Stimulated activated CD4-positive, alpha-beta T cell treated with anti-CD3 and anti-CD28 coated beads, Interleukin-1b, Interleukin-23, amount 100 ng/mL, for 1 hour (primary cell): ENCODE measurements around the gene TNIP1.

Experiments used
- DNase-seq, 2 donors: peaks; one replicate each; pipeline ENCODE4 v3.0.0-alpha.2; 2020; ENCODE audit warnings: low read depth in 2 of 2

TNIP1 gene

DNA sequence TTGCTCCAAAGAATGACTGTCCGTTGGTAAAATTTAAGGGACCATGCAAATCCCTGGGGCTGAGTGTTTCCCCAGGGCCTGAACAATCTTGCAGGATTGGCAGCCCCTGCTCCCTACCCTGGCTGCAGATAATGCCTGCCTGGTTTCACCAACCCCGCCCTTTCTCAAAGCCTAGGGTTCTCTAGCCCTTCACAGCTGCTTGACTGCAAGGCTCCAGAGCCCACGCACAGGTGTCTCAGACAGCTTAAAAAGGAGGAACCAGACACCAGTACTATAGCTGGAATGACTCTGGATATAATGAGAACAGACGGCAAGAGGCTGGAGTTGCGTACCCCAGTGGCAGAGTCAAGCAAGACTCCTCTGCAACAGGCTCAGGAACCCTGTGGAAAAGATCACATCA, 25.2 kb upstream of the TNIP1 start:
- DNase-seq = no peak

DNA sequence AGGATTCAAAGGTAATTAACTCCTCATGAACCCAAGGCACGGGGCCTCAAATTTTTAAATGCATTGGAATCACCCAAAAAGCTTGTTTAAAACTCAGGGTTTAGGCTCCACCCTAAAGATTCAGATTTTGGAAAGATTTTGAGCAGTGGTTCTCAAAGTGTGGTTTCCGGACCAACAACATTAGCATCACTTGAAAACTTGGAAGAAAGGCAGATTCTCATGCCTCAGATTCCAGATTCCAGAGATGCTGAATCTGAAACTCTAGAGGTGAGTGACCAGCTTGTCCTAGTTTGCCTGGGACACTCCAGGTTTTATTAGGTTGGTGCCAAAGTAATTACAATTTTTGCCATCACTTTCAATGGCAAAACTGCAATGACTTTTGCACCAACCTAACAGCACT, 24.7 kb upstream of the TNIP1 start:
- no peak for DNase-seq

DNA sequence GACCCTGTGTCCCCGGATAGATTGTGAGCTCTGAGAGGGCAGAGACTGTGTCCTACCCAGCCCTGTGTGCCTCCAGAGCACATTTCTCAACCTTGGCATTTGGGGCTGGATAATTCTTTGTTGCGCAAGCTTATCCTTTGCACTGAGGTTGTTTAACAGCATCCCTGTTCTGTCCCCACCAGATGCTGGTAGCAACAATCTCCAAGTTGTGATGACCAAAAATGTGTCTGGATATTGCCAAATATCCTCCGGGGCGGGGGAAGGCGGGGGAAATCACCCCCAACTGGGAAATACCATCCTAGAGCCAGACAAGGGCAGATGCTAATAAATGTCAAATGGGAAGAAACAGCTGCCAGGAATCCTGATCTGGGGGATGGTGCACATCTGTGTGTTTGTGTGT, 24.0 kb upstream of the TNIP1 start:
- no peak for DNase-seq

DNA sequence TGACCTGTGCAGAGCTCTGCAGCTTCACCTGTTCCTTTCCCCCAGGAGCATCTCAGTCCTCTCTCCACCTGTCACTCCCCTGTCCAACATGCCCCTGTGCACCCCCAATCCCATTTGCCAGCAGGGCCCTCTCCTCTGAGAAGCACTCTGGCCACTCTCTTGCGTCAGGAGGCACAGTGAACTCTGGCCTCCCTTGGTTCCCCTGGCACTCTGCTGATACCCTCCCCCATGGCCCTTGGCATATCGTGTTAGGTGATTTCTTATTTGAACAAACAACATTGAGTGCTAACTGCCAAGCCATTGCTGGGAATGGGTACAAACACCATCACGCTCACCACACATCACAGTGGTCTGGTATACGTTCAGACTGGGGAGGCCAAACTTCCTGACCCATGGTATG, 20.9 kb upstream of the TNIP1 start:
- DNase-seq = no peak

DNA sequence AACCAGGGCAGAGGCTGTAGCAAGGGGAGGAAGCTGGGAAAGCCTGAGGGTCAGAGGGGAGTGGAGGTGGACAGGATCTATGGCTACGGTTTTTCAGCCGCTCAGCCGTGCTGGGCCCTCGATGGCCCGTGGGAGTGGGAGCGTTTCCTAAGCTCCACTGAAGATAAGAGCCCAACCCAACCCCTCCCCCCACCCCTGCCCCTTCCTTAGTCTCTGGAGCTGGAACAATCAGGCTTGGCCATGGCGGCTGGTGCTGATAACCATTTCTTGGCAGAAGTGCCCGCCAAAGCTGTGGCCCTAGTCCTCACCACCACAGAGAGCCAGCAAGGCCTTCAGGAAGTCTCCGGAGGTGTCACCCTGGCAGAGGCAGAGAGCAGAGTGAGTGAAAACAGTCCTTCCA, 20.3 kb upstream of the TNIP1 start:
- DNase-seq = no peak

DNA sequence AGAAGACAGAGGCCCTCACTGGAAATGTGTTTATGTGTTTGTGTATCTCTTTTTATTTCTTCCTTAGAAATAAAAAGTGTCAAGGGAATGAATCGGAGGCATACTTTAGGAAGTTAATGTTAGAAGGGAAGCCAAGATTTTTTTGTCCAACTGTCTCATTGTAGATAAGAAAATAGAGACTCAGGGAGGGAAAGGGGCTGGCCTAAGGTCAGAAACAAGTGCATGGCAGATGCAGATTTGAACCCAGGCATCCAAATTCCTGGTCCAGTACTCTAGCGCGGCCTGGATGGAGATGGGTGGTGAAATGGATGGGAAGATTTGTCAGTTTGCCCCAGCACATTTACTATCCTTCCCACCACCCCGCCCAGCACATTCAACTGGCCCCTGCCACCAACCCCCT, 19.8 kb upstream of the TNIP1 start:
- no peak for DNase-seq

DNA sequence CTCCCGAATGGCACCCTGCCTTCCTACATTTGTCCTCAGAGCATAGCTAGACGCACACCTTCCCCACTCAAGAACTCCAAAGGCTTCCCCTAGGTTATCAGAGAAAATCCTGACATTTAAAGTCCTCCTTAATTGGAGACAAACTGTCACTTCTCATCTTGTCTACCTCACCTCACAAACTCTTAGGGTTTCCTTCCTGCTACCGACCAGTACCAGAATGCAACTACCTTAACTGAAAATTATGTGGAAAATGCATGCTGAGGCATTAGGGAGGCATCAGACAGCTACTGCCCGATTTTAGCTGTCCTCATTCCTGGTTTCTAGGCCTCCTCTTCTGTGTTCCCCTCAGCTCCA, 17.9 kb upstream of the TNIP1 start:
- no peak for DNase-seq

DNA sequence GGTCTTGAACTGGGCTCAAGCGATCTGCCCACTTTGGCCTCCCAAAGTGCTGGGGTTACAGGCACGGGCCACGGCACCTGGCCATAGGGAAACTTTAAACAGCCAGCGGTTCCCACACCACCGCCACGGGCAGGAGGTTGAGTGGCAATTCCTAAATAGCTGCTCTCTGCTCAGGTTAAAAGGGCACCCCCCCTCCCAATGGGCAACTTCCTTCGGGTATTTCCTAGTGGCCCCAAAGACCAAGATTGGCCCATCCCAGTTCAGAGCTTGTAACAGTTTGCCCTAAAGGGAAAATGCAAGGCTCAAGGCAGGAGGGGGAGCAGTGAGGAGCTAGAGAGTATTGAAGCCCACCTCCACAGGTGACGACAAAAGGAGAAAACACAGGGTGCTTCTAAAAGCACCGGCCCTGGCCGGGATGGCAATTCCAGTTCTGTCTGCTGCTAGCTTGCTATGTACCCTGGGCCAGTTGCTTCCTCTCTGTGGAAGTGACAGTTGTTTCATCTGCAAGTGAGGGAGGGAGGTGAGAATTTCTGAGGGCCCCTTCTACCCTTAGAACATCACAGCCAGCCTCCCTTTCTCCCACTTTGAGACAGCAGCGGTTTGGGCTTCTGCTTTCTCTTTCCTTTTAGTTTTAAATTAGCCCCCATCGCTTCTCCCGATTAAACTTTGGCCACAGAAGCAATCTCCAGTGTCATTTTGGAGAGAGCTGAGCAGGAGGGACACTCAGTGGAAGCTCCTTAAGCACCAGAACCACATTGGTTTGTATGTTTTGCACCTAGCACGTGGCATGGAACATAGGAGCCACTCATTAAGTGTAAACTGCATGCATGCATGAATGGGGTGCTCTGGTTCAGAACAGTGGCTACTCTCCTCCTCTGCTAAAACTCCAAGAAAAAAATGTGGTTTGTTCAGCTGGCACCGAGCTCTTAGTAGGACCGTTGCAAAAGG, 17.3 kb upstream of the TNIP1 start:
- no peak for DNase-seq

DNA sequence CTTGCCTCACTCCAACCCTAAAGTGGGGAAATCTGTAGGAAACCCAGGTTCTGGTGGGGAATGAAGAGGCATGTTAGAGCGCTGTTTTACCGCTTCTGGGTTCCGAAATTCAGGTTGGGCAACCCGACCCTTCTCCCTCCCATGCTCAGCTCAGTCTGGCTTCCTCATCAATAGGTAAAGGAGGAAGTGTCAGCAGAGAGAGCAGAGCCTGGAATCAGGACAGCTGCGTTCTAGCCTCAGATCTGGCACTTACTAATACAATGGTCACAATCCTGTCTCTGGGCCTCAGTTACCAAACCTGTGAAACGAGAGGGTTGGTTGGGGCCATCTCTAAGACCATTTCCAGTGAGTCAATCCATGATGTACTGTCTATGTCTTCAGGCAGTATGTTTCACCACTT, 16.2 kb upstream of the TNIP1 start:
- DNase-seq = no peak

DNA sequence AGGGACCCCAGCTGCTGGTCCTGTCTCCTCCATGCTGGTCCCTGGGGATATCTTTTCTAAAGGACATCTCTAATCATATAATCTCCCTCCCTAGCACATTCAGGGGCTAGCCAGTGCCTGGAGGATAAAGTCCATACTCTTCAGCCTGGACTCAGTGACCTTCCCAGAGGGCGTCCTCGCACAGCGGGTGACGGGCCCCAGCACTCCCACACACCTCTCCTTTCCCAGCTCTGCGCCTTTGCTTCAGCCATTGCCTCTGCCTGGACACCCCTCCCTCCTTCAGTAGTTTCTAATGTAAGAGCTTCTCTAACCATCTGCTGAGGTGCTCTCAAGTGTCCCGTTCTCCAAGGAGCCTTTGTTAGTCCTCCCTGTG, 15.2 kb upstream of the TNIP1 start:
- no peak for DNase-seq

DNA sequence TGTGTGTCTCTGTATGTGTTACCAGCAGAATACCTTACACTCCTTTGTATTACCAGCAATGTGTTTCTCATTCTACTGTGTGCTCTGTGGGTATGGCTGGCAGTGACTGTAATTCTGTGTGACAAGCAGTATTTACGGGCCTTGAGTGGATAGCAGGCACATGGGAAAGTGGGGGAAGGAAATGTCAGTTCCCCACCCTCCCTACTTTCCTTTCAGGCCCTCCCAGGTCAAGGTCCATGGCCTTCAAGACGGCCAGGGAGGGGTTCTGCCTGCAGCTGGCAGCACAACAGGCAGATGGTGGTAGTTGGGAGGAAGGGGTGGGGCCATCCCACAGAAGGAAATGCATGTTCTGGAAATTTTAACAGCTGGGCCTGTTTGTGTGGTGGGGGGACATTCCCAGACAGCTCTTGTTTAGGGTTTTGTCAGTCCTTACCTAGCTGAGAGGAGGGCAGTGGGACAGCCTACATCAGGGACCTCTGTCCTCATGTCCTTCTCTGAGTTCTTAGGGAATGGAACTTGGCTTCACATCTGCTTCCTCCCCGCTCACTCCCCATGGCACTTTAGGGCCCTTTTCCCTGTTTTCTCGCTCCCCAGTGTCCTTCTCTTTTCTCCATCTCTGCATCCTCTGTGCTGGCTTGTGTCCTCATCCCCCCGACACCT, 14.6 kb upstream of the TNIP1 start:
- no peak for DNase-seq

DNA sequence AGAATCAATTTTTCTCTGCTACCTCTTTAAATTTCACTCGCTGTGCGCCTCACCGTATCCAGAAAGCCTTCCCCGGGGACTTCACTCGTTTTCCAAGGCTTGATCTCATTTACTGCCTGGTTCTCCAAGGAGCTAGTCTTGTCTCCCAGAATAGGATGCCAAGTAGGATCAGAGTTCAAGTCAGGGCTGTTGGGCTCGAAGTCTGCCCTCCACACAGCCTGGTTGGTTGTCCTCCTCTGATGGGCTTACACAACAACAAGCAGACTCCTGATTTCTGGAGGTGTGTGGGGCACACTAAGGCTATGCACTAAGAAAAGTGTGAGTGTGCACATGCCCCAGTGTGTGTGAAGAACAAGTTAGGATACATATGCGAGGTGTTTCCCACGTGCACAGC, 14.0 kb upstream of the TNIP1 start:
- DNase-seq = no peak

DNA sequence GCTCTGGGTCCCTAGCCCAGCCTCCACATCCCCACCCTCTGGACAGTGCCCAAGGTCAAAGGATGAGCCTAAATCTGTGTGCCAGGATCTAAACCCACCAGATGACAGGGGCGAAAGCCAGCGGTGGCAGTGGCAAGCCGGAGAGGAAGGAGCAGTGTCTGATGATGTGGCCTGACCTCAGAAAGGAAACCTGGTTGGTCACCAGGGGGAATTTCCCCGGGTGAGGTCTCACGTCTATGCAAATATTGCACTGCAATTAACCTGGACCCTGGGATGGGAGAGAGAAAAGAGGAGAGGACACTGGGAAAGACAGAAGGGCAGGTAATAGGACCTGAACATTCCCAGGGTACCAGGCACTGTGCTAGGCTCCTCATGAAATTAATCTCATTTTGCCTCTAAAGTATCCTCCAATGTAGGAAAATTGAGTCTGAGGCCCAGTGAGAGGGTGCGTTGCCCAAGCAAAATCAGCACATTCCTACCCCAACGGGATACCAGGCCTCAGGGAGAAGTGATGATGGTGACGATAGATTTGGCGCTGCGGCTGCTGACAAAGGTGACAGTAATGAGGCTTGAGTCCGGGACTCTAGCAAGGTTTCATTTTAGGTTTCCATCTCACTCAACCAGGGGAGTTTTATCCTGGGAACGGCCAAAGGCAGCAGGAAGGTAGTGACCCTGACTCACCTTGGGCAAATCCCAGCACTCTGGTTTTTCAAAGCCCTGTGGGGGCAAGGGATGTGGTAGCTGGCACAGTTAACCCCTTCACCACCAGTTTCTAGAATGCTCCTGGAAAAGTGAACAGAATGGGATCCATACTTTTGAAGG, 13.4 kb upstream of the TNIP1 start:
- no peak for DNase-seq

DNA sequence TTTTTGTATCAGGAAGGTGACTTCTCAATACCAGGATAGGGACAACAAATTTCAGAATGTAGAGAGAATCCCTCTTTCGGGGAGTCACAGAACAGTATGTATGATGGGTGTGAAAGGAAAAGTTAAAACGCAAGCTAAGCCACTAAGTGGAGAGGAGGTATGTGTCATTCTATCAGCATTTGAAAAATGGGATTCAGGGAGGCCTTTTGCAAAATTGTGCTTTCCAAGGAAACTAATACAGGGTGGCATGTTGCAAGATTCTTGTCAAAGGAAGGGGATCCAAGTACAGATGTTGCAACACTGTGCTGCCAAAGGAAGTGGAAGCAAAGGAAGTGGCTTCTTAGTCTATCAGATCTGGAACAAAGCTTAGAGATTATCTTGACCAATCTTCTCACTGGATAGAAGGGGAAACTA, 12.6 kb upstream of the TNIP1 start:
- no peak for DNase-seq

DNA sequence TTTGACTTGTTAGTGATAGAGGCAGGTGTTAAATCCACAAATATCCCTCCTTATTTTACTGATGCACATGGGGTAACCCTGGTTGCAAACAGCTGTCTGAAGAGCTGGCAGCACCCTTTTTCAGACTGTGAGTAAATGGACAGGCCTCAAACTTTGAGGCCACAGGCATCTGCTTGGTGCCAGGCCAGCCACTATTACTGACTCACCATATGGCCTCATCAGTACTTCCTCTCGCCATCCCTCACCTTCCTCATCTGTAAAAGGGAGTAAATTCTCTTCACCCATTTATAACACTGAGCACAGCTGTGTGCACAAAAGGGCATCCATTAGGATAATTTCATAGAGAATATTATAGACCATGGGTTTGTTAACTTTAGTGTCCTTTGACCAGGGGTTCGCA, 11.9 kb upstream of the TNIP1 start:
- no peak for DNase-seq

DNA sequence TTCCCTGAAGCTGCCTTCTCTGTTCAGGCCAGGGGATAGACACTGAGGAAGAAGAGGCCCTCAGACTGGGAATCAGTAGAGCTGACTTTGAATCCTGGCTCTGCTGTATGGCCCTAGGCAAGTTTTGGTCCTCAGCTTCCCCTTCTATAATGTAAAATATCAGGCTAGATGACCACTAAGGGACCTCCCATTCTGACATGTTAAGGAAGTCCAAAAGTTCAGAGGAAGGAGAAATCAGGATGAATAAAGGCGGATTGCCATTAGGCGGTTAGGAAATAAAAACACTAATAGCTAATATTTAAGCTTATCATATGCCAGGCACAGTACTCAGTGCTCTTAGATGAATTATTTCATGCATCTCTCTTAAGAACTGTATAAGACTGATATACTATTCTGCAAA, 8.9 kb upstream of the TNIP1 start:
- DNase-seq = no peak

DNA sequence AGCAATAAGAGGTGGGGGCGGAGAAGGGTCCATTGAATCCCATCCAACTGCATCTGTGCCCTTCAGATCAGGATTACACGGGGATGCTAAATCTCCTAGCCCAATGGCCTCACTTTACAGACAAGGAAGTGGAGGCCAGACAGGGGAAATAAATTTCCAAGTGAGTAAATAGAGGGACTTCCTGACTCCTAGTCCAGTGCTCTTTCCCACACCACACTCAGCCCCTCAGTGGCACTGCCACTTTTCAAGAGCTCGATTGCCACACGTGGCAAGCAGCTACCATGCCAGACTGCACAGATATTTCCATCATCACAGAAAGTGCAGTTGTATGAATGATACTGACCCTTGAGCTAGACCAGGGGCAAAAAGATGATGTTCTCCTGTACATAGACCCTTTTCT, 8.2 kb upstream of the TNIP1 start:
- DNase-seq = no peak

DNA sequence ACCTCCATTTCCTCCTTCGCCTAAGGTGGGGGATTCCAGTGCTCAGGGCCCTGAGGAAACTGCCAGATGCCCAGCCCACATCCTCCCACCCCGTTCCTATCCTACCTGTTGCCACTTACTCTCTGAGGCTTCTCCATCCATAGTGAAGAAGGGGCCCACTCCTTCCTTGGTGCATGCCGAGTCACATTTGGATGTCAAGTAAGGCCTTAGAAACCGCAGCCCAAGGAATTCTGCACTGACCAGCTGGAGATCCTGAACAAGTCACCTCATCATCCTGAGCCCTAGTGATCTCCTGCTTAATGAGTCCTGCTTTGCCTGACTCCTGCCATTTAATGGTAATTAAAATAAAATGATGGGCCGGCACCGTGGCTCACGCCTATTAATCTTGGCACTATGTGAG, 6.7 kb upstream of the TNIP1 start:
- no peak for DNase-seq

DNA sequence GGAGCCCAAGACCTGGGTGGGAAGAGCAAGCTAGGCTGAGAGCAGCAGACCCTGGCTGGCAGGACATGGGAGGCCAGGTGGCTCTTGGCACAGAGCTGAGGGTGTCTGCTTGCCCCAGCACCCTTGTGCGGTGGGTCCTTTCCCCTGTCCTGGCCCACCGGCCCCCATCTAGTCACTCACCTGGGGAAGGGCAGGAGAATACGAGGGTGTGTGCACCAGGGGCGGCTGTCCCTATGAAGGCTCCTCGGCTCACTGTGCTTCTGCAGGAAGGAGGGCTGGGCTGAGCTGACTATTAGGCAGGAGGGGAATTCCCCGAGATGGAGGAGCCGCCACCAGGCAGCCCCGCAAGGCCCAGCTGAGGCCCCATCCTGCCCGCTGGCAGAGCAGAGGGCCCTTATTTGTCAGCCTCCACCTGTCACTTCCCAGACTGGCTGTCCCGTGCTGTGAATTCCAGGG, 6.1 kb upstream of the TNIP1 start:
- DNase-seq = peak; percentile 19 to 46

DNA sequence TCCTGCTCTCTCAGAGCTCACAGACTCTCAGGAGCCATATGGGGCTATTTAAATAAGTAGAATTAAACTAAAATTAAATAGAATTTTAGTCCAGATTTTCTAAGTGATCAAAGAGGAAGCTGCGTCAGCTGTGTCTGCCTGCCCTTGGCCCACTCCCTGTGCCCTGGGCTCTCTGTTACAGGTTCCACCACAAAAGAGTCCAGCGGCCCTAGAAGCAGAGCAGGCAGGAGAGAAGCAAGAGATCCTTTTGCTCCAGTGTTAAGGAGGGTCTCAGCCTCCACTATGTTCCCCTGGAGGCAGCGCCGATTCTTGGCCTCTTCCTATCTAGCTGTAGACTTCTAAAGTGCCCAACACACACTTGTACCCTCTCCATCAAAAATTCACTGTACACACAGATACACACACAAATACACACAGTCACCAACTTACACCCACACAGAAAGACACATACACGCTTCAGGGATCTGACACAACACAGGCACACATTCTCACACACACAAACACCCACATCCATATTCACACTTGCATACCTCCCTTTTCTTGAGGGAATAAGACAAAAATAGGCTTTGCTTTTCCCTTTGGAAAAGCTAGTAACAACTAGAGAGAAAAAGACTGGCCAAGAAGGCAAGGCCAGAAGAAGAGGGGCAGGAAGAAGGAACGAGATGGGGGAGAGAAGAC, 5.5 kb upstream of the TNIP1 start:
- no peak for DNase-seq

DNA sequence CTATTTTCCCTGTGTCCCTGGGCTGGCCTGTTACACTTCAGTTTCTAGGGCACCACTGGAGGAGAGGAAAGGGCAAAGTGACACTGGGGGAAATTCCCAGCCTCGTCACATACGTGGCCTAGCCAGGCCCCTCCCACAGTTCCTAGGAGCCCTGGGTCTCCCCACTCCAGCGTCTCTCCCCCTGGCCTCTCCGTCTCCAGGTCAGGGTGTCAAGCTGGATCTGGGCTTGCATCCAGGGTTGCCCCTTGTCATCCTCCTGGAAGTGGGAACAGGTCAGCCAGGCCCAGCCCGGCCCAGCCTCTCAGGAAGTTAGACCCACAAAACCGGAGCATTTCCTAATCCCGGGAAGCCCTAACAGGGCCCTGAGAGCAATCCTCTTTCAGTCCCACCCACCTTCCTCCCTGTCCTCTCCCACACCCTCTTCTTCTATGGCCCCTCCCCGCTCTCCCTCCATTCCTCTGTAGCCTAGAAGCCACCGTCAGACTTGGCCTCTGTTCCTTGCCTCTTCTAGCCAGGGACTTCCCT, 4.7 kb upstream of the TNIP1 start:
- no peak for DNase-seq

DNA sequence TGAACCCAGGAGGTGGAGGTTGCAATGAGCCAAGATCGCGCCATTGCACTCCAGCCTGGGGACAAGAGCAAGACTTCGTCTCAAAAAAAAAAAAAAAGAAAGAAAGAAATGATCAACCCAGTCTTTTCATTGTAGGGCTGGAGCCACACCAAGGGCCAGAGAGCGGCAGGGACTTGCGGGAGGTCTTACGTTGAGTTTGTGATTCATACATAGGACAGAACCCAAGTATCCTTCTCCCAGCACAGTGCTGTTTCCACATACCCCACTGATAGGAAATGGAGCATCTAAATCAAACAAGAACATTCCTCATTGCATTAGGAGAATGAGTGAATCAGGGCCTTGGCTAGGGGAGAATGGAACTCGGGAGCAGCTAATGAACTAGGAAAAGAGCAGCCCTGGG, 3.5 kb upstream of the TNIP1 start:
- DNase-seq = no peak
